Body of pancreas (tissue), 4 donors: ENCODE data around the gene SLC4A8. TPM values are rescaled to one million over a fixed set of nuclear protein-coding genes. Genes with fewer than 3 reads are reported as not detected.

Source experiments
- ATAC-seq: fragments of 150-250 bp; one replicate; pipeline ENCODE4 v1.9.1; 2016
- DNase-seq, 4 donors: peaks; one replicate each; pipeline ENCODE4 v3.0.0-alpha.2; 2019
- H3K27ac ChIP-seq, 4 donors: fragments of 200-600 bp; sonication (generic); 1 replicate in 3 of 4; 2 replicates in 1 of 4; pipeline versions ENCODE4 v1.5.1 to v1.6.1; 2016 to 2019; ENCODE audit warnings: mild to moderate bottlenecking in 1 of 4, mixed read lengths in 1 of 4, moderate library complexity in 1 of 4
- H3K27me3 ChIP-seq, 2 donors: fragments of 200-600 bp; sonication (generic); one replicate each; pipeline ENCODE4 v1.6.0; 2016; ENCODE audit warnings: mild to moderate bottlenecking in 1 of 2
- H3K36me3 ChIP-seq, 2 donors: fragments of 200-600 bp; sonication (generic); replicated peaks in 1 of 2; 2 replicates each; pipeline ENCODE4 v1.5.1; 2016; ENCODE audit warnings: low read depth in 2 of 2; ENCODE audit not compliant: insufficient read depth in 1 of 2
- H3K4me1 ChIP-seq: fragments of 200-600 bp; sonication (generic); one replicate; pipeline ENCODE4 v1.6.0; 2016
- H3K4me3 ChIP-seq, 2 donors: fragments of 200-600 bp; sonication (generic); 1 replicate in 1 of 2; 2 replicates in 1 of 2; pipeline ENCODE4 v1.5.1; 2016 to 2019
- H3K9me3 ChIP-seq, 3 donors: fragments of 200-600 bp; sonication (generic); 1 replicate in 2 of 3; 2 replicates in 1 of 3; pipeline ENCODE4 v1.5.1; 2016
- POLR2A ChIP-seq, 3 donors: fragments of 450-650 bp; IDR thresholded peaks; one replicate each; pipeline ENCODE4 v1.6.1; 2016; ENCODE audit warnings: antibody characterized with exemption in 3 of 3, mild to moderate bottlenecking in 2 of 3
- WGBS, 2 donors: methylation state at CpG; one replicate each; pipeline ENCODE4 v1.1.5; 2017; 5-methylcytosine and 5-hydroxymethylcytosine counted together
- intact Hi-C: fragments of 100-400 bp; cut with DNase I; formaldehyde crosslinking; loops from one replicate; pipeline ENCODE4 v1.15.1; 2023
- total RNA-seq, 2 donors: library from RNA; depleted of rRNA; stranded (reverse); fragments of >200 nt; gene quantifications; one replicate each; pipeline ENCODE4 v1.1.0, GENCODE V29; 2016
- TF ChIP-seq, protein P1 (sequence below), 7 experiments: fragments of 450-650 bp in 4 of 7; fragments of 200-600 bp in 3 of 7; sonication (generic) in 3 of 7; IDR thresholded peaks; one replicate each; pipeline ENCODE4 v1.5.1; 2016 to 2019; ENCODE audit warnings: antibody characterized with exemption in 7 of 7

SLC4A8 gene
- total RNA-seq, 2 donors from 2014 or later: 1.6 to 2.3 TPM

DNA sequence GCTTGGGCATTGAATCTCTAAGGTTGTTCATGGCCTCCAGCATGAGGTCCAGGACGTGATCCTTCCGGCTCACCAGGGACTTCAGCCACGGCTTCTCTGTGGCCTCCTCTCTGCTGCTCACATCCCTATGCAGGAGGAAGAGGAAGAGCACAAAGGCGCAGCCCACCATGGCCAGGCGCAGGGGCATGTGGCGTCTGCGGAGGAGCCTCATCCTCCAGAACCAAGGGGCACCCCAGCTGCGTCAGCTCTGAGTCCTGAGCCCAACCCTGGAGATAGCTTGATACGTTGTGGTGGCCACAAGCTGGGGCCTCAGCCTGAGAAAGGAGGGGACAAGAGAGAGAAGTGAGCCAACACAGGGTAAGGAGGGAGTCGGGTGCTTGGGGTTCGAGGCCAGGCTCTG is 45.1 kb upstream of the SLC4A8 start:
- ATAC-seq (no peak), DNase-seq (no peak)
- no peak overlapping the region for H3K4me3 ChIP-seq
- no peaks in the 10 kb centered on the region for H3K27me3 ChIP-seq
- H3K9me3 ChIP-seq: no peaks in the 10 kb centered on the region
- TF ChIP-seq POLR2A (IDR thresholded peaks at IDR 0.05): no peak
- TF ChIP-seq, protein P1, sequence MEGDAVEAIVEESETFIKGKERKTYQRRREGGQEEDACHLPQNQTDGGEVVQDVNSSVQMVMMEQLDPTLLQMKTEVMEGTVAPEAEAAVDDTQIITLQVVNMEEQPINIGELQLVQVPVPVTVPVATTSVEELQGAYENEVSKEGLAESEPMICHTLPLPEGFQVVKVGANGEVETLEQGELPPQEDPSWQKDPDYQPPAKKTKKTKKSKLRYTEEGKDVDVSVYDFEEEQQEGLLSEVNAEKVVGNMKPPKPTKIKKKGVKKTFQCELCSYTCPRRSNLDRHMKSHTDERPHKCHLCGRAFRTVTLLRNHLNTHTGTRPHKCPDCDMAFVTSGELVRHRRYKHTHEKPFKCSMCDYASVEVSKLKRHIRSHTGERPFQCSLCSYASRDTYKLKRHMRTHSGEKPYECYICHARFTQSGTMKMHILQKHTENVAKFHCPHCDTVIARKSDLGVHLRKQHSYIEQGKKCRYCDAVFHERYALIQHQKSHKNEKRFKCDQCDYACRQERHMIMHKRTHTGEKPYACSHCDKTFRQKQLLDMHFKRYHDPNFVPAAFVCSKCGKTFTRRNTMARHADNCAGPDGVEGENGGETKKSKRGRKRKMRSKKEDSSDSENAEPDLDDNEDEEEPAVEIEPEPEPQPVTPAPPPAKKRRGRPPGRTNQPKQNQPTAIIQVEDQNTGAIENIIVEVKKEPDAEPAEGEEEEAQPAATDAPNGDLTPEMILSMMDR (IDR thresholded peaks at IDR 0.05): no peak
- H3K4me1 ChIP-seq: no peaks in the 10 kb centered on the region
- intact Hi-C loops: no loop called here
- peaks cover 0 to 3% of the 10 kb centered on the region in 2 donors for H3K36me3 ChIP-seq
- no peak overlapping the region for H3K27ac ChIP-seq
- WGBS, 2 donors: 89 to 92% methylated on average over 6 to 11 of the region's 11 CpGs

DNA sequence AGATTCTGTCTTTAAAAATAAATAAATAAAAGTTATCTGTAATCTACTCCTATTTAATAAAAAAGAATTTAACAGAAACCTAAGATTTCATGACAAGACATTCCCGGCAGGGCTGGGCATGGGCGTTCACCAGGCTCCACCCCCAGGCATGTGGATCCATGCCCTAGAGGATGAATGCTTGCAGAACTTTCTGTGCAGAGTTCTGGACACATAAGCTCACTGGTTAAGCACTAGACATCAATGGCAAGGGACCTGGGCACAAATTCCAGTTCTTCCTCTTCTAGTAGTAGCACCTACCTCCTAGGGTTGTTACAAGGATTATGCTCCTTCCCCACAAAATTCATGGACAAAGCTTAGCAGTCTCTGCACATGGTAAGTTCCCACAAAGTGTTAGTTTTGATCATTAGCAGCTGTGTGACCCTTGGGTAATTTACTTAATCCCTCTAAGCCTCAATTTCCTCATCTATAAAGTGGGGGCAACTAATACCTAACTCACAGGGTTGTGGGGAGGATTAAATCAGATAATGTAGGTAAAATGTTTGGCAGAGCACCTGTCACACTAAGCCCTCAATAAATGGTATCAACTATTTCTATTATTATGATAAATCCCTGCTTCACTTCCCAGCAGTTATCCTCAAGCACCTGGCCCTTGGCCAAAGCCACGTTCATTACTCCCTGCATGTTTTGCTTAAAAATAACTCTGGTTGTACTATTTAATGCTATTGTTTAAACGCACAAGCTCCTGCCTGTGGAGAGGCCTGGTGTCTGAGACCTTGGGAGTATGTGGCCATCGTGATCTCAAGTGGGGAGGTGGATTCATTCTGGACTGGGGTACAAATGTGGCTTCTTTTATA is 43.2 kb upstream of the SLC4A8 start:
- H3K4me3 ChIP-seq: no peak overlapping the region
- TF ChIP-seq, protein P1 (IDR thresholded peaks at IDR 0.05): no peak
- TF ChIP-seq POLR2A (IDR thresholded peaks at IDR 0.05): no peak
- H3K36me3 ChIP-seq: peaks cover 0 to 3% of the 10 kb centered on the region in 2 donors
- H3K27me3 ChIP-seq: no peaks in the 10 kb centered on the region
- no peaks in the 10 kb centered on the region for H3K9me3 ChIP-seq
- H3K27ac ChIP-seq: no peak overlapping the region
- H3K4me1 ChIP-seq: no peaks in the 10 kb centered on the region
- 59 to 63% methylated on average over 5 of the region's 5 CpGs for WGBS, 2 donors
- ATAC-seq (no peak), DNase-seq (no peak)
- intact Hi-C loops: no loop called here

DNA sequence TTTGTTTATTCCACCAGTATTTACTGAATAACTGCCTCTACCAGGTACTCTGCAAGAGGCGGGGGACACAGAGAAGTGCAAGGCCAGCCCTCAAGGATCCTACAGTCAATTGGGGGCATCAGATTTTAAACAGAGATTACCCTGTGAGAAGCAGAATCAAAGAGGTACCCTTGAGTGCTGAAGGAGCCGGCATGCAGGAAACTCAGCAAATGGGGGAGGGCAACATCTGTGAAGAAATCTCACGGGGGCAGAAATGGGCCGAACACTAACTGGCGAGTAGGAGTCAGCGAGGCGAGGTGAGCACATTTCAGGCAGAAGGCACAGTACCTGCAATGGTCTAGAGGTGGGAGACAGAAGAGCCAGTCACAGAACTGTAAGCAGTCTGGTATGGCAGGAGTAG is 42.5 kb upstream of the SLC4A8 start:
- Histone ChIP-seq H3K4me3 (no peak overlapping the region), H3K9me3 (no peaks in the 10 kb centered on the region), H3K36me3 (peaks cover 0 to under 1% of the 10 kb centered on the region in 2 donors), H3K27ac (no peak overlapping the region), H3K27me3 (no peaks in the 10 kb centered on the region), H3K4me1 (no peaks in the 10 kb centered on the region)
- intact Hi-C loops: no loop called here
- DNase-seq (no peak), ATAC-seq (no peak)
- TF ChIP-seq POLR2A (IDR thresholded peaks at IDR 0.05): no peak
- TF ChIP-seq, protein P1 (IDR thresholded peaks at IDR 0.05): no peak
- 93 to 95% methylated on average over 7 of the region's 7 CpGs for WGBS, 2 donors

DNA sequence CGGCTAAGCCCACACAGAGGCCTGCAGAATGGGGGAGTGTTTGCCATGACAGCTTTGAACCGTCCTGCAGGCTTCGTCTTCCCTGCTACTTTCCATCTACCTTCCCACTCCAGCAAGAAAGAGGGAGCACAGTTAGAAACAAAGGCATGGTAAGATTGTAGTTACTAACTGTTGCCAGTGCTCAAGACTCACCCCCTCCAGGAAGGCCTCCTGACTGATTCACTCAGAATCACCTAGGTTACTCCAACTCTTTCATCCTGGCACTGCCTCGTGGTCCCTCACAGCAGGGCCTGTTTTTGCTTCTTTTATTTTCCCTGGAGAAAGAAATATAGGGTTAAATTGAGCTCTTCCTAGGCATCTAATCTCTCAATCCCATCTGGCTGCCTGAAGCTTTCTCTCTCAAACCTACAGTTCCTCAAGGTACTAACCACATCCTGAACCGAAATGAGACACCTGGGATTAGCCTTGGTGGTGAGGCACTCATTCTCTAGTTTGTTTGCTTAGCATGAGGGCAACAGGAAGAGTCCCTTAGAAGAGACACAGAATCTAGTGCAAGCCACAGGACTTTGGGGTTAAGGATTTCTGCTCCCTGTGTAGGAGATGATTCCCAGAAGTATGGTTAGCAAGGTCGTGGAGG is 41.2 kb upstream of the SLC4A8 start:
- 66 to 90% methylated on average over 6 of the region's 6 CpGs for WGBS, 2 donors

More for the DNA sequence above, 41.2 kb upstream of the SLC4A8 start:
- Histone ChIP-seq H3K4me1 (no peaks in the 10 kb centered on the region), H3K36me3 (no peaks in the 10 kb centered on the region), H3K27ac (no peak overlapping the region), H3K27me3 (no peaks in the 10 kb centered on the region), H3K9me3 (no peaks in the 10 kb centered on the region), H3K4me3 (no peak overlapping the region)
- intact Hi-C loops: no loop called here
- TF ChIP-seq, protein P1 (IDR thresholded peaks at IDR 0.05): no peak
- no peak for TF ChIP-seq POLR2A (IDR thresholded peaks at IDR 0.05)
- ATAC-seq (no peak), DNase-seq (no peak)
